HepG2 (cell line): ENCODE results near the gene KLB. TPM values are rescaled to one million over a fixed set of nuclear protein-coding genes. Genes with fewer than 3 reads are reported as not detected.
A peak's percentile ranks its signal among the peaks of the same experiment; 100 is the strongest.

Experiments
- ELF3 ChIP-seq: IDR thresholded peaks from 2 replicates; pipeline ENCODE4 v1.6.1; 2016; ENCODE audit warnings: missing genetic modification reagents, missing compliant biosample characterization
- HNF4A ChIP-seq: sonication (generic); formaldehyde crosslinking; IDR thresholded peaks from 2 replicates; pipeline ENCODE4 v1.4.0; 2020; ENCODE audit warnings: missing genetic modification reagents
- HNRNPK ChIP-seq: fragments of 200-400 bp; formaldehyde crosslinking; IDR thresholded peaks from 2 replicates; pipeline ENCODE4 v1.6.1; 2018; ENCODE audit warnings: low read length, low read depth, moderate library complexity, mild to moderate bottlenecking; ENCODE audit not compliant: poor library complexity, severe bottlenecking
- KLF12 ChIP-seq: sonication (generic); formaldehyde crosslinking; IDR thresholded peaks from 2 replicates; pipeline ENCODE4 v1.4.0; 2020; ENCODE audit warnings: missing genetic modification reagents, borderline replicate concordance
- SOX6 ChIP-seq, 2 experiments: fragments of 450-650 bp in 1 of 2; sonication (generic) in 1 of 2; formaldehyde crosslinking in 1 of 2; IDR thresholded peaks; 2 replicates each; pipeline versions ENCODE4 v1.4.0 to v1.6.1; 2017 to 2020; ENCODE audit warnings: antibody characterized with exemption in 1 of 2, mild to moderate bottlenecking in 1 of 2, missing genetic modification reagents in 1 of 2
- SP5 ChIP-seq: IDR thresholded peaks from 2 replicates; pipeline ENCODE4 v1.6.1; 2016; ENCODE audit warnings: low read depth, borderline replicate concordance
- ZNF30 ChIP-seq: sonication (generic); formaldehyde crosslinking; IDR thresholded peaks from 2 replicates; pipeline ENCODE4 v1.5.0; 2020; ENCODE audit warnings: mild to moderate bottlenecking, missing genetic modification reagents
- ZNF44 ChIP-seq: sonication (generic); formaldehyde crosslinking; IDR thresholded peaks from 2 replicates; pipeline ENCODE4 v1.5.1; 2020; ENCODE audit warnings: mild to moderate bottlenecking, missing genetic modification reagents
- ZNF724P ChIP-seq: sonication (generic); formaldehyde crosslinking; IDR thresholded peaks from 2 replicates; pipeline ENCODE4 v1.8.0; 2022; ENCODE audit warnings: missing genetic modification reagents, borderline replicate concordance
- ZSCAN31 ChIP-seq: sonication (generic); formaldehyde crosslinking; IDR thresholded peaks from 2 replicates; pipeline ENCODE4 v1.5.0; 2020; ENCODE audit warnings: low read depth, mild to moderate bottlenecking, missing genetic modification reagents
- polyA plus RNA-seq, 8 experiments: library from polyadenylated mRNA; depleted of rRNA in 3 of 8; stranded (reverse) in 7 of 8; unstranded in 1 of 8; fragments of >200 nt; fragmentation: Illumina TruSeq in 4 of 8; extraction: Trizol in 4 of 8; gene quantifications; 2 replicates each; pipeline versions ENCODE4 v1.2.1 to v1.2.3, GENCODE V29; 2011 to 2016; ENCODE audit warnings: low read depth in 4 of 8, missing spikeins in 1 of 8, mixed read lengths in 1 of 8; ENCODE audit not compliant: insufficient read depth in 1 of 8
- total RNA-seq, 5 experiments: library from RNA; depleted of rRNA; stranded (reverse); fragments of >200 nt; fragmentation: Illumina TruSeq; extraction: Trizol; gene quantifications; 2 replicates each; pipeline ENCODE4 v1.2.3, GENCODE V29; 2016; ENCODE audit warnings: low read depth in 1 of 5
- TF ChIP-seq, protein P1 (sequence below), 2 experiments: IDR thresholded peaks; 2 replicates each; pipeline ENCODE4 v1.6.1; 2011 to 2012; ENCODE audit warnings: low read length in 2 of 2, borderline replicate concordance in 1 of 2, low read depth in 1 of 2, mild to moderate bottlenecking in 1 of 2, moderate library complexity in 1 of 2
- TF ChIP-seq, protein P2 (sequence below): IDR thresholded peaks from 2 replicates; pipeline ENCODE4 v1.6.1; 2016; ENCODE audit warnings: low read depth, control low read depth
- TF ChIP-seq, protein P3 (sequence below): sonication (generic); formaldehyde crosslinking; IDR thresholded peaks from 2 replicates; pipeline ENCODE4 v1.4.0; 2020; ENCODE audit warnings: missing genetic modification reagents
- TF ChIP-seq, protein P4 (sequence below): sonication (generic); formaldehyde crosslinking; IDR thresholded peaks from 2 replicates; pipeline ENCODE4 v1.4.0; 2020; ENCODE audit warnings: missing genetic modification reagents, borderline replicate concordance

Gene KLB
- total and polyA plus RNA-seq, 2 of the 13 experiments (the other 11 are each of a cell fraction or from before 2014, with no cell fraction given): 25.3 to 82.0 TPM

DNA sequence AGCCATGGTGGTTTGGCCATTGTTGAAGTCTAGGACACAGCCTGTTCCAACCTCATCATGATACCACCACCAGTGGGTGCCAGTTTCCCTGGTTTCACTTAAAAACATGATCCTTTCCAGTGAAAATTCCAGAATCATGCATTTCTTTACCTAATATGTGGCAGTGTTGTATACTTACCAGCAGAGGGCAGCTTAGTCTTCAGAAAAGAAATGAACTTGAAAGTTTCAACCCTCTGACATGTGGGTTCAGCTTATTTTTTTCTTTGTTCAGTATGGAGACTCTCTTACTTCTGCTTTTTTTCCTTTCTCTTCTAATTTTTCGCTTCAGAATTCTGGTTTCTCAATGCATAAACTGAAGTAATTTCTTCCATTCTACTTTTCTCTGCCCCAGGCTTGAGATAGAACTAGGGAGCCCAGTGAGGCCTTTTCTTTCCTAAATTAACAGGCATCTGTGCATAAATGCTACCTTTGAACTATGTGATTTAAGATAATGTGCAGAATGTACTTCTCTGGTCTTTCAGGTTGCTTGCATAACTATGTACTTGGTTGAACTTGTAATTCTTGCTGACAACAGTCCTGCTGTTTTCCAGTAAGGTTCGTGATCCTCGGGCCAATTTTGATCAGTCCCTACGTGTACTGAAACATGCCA lies 62.8 kb downstream of the KLB start (continued):
- TF ChIP-seq, protein P1, sequence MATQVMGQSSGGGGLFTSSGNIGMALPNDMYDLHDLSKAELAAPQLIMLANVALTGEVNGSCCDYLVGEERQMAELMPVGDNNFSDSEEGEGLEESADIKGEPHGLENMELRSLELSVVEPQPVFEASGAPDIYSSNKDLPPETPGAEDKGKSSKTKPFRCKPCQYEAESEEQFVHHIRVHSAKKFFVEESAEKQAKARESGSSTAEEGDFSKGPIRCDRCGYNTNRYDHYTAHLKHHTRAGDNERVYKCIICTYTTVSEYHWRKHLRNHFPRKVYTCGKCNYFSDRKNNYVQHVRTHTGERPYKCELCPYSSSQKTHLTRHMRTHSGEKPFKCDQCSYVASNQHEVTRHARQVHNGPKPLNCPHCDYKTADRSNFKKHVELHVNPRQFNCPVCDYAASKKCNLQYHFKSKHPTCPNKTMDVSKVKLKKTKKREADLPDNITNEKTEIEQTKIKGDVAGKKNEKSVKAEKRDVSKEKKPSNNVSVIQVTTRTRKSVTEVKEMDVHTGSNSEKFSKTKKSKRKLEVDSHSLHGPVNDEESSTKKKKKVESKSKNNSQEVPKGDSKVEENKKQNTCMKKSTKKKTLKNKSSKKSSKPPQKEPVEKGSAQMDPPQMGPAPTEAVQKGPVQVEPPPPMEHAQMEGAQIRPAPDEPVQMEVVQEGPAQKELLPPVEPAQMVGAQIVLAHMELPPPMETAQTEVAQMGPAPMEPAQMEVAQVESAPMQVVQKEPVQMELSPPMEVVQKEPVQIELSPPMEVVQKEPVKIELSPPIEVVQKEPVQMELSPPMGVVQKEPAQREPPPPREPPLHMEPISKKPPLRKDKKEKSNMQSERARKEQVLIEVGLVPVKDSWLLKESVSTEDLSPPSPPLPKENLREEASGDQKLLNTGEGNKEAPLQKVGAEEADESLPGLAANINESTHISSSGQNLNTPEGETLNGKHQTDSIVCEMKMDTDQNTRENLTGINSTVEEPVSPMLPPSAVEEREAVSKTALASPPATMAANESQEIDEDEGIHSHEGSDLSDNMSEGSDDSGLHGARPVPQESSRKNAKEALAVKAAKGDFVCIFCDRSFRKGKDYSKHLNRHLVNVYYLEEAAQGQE (IDR thresholded peaks at IDR 0.05; ENCODE audit: borderline replicate concordance in 1 of 2, low read depth in 1 of 2, low read length in 2 of 2): no peak
- TF ChIP-seq ZNF30 (CRISPR knock-in tag) (no peak), SOX6 (IDR thresholded peaks at IDR 0.05) (no peak), SOX6 (CRISPR knock-in tag; IDR thresholded peaks at IDR 0.05) (no peak; the same call in 1 of the 2 replicates), ELF3 (CRISPR knock-in tag) (peak; percentile 40; the same call in 1 of the 2 replicates), HNRNPK (no peak), SP5 (no peak), HNF4A (no peak), ZNF724P (CRISPR knock-in tag) (no peak), ZSCAN31 (CRISPR knock-in tag) (no peak), KLF12 (CRISPR knock-in tag) (0 out of 2 replicates have a peak, but pooled peaks have one; percentile 45), ZNF44 (CRISPR knock-in tag) (no peak)
- TF ChIP-seq, protein P2, sequence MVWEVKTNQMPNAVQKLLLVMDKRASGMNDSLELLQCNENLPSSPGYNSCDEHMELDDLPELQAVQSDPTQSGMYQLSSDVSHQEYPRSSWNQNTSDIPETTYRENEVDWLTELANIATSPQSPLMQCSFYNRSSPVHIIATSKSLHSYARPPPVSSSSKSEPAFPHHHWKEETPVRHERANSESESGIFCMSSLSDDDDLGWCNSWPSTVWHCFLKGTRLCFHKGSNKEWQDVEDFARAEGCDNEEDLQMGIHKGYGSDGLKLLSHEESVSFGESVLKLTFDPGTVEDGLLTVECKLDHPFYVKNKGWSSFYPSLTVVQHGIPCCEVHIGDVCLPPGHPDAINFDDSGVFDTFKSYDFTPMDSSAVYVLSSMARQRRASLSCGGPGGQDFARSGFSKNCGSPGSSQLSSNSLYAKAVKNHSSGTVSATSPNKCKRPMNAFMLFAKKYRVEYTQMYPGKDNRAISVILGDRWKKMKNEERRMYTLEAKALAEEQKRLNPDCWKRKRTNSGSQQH (CRISPR knock-in tag): no peak
- TF ChIP-seq, protein P3, sequence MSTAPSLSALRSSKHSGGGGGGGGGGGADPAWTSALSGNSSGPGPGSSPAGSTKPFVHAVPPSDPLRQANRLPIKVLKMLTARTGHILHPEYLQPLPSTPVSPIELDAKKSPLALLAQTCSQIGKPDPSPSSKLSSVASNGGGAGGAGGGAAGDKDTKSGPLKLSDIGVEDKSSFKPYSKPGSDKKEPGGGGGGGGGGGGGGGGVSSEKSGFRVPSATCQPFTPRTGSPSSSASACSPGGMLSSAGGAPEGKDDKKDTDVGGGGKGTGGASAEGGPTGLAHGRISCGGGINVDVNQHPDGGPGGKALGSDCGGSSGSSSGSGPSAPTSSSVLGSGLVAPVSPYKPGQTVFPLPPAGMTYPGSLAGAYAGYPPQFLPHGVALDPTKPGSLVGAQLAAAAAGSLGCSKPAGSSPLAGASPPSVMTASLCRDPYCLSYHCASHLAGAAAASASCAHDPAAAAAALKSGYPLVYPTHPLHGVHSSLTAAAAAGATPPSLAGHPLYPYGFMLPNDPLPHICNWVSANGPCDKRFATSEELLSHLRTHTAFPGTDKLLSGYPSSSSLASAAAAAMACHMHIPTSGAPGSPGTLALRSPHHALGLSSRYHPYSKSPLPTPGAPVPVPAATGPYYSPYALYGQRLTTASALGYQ: no peak
- TF ChIP-seq, protein P4, sequence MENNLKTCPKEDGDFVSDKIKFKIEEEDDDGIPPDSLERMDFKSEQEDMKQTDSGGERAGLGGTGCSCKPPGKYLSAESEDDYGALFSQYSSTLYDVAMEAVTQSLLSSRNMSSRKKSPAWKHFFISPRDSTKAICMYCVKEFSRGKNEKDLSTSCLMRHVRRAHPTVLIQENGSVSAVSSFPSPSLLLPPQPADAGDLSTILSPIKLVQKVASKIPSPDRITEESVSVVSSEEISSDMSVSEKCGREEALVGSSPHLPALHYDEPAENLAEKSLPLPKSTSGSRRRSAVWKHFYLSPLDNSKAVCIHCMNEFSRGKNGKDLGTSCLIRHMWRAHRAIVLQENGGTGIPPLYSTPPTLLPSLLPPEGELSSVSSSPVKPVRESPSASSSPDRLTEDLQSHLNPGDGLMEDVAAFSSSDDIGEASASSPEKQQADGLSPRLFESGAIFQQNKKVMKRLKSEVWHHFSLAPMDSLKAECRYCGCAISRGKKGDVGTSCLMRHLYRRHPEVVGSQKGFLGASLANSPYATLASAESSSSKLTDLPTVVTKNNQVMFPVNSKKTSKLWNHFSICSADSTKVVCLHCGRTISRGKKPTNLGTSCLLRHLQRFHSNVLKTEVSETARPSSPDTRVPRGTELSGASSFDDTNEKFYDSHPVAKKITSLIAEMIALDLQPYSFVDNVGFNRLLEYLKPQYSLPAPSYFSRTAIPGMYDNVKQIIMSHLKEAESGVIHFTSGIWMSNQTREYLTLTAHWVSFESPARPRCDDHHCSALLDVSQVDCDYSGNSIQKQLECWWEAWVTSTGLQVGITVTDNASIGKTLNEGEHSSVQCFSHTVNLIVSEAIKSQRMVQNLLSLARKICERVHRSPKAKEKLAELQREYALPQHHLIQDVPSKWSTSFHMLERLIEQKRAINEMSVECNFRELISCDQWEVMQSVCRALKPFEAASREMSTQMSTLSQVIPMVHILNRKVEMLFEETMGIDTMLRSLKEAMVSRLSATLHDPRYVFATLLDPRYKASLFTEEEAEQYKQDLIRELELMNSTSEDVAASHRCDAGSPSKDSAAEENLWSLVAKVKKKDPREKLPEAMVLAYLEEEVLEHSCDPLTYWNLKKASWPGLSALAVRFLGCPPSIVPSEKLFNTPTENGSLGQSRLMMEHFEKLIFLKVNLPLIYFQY: no peak
